Stimulated activated naive CD8-positive, alpha-beta T cell treated with anti-CD3 and anti-CD28 coated beads, Interleukin-15, Interleukin-2, amounts not matched to agents 100 ng/mL and 50 ng/mL, for 24 hours (primary cell): Measurements from ENCODE around the gene ARHGAP18.

Experiments
- H3K27ac Mint-ChIP-seq: one replicate; pipeline ENCODE4 v1.8.0; 2021; ENCODE audit warnings: mild to moderate bottlenecking, mixed read lengths
- H3K27me3 Mint-ChIP-seq: one replicate; pipeline ENCODE4 v1.8.0; 2021; ENCODE audit warnings: mixed read lengths
- H3K36me3 Mint-ChIP-seq: one replicate; pipeline ENCODE4 v1.8.0; 2021; ENCODE audit warnings: low read depth, mixed read lengths
- H3K4me1 Mint-ChIP-seq: one replicate; pipeline ENCODE4 v1.8.0; 2021; ENCODE audit warnings: low read depth, mixed read lengths
- H3K4me3 Mint-ChIP-seq: one replicate; pipeline ENCODE4 v1.8.0; 2021; ENCODE audit warnings: mild to moderate bottlenecking, mixed read lengths
- H3K9me3 Mint-ChIP-seq: one replicate; pipeline ENCODE4 v1.8.0; 2021; ENCODE audit warnings: mixed read lengths

The ARHGAP18 gene

GRCh38 chr6:129619579-129620233 lies 90.3 kb downstream of the ARHGAP18 start:
- Mint-ChIP-seq H3K27me3 (no peaks in the 10 kb centered on the region), H3K27ac (no peak overlapping the region), H3K4me3 (no peak overlapping the region), H3K36me3 (no peaks in the 10 kb centered on the region), H3K9me3 (no peaks in the 10 kb centered on the region), H3K4me1 (no peaks in the 10 kb centered on the region)

- H3K36me3 Mint-ChIP-seq = no peaks in the 10 kb centered on the region
These were observed 92.0 kb downstream of the ARHGAP18 start for GRCh38 chr6:129617986-129618385.

DNA sequence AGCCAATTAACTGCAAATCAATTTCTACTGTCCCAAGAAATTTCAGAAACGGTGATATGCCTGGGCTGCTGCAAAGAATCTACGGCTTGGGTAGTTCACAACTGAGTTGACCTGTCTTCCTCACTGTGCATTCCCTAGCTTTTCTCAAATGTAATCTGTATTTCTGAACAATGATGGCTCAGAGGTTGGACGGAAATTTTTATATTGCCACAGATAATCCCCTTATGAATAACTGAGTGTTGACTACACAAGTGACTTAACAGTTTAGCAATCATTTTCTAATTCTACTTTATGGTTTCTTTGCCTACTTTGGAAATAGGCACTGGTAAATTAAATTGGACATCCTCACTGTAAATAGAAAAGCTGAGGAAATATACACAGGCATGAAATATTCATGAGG lies 94.5 kb downstream of the ARHGAP18 start:
- no peaks in the 10 kb centered on the region for H3K36me3 Mint-ChIP-seq
- H3K27me3 Mint-ChIP-seq = no peaks in the 10 kb centered on the region
- H3K4me3 Mint-ChIP-seq = no peak overlapping the region
- no peak overlapping the region for H3K27ac Mint-ChIP-seq
- no peaks in the 10 kb centered on the region for H3K9me3 Mint-ChIP-seq
- no peaks in the 10 kb centered on the region for H3K4me1 Mint-ChIP-seq

More at GRCh38 chr6:129617986-129618385, 92.0 kb downstream of the ARHGAP18 start:
- Mint-ChIP-seq H3K4me1 (no peaks in the 10 kb centered on the region), H3K4me3 (no peak overlapping the region), H3K27me3 (no peaks in the 10 kb centered on the region), H3K9me3 (no peaks in the 10 kb centered on the region), H3K27ac (no peak overlapping the region)

GRCh38 chr6:129615020-129615419 lies 95.0 kb downstream of the ARHGAP18 start:
- Mint-ChIP-seq H3K27ac (no peak overlapping the region), H3K4me3 (no peak overlapping the region), H3K36me3 (no peaks in the 10 kb centered on the region), H3K27me3 (no peaks in the 10 kb centered on the region), H3K4me1 (no peaks in the 10 kb centered on the region), H3K9me3 (no peaks in the 10 kb centered on the region)

- H3K27ac Mint-ChIP-seq = no peak overlapping the region
- H3K4me1 Mint-ChIP-seq = no peaks in the 10 kb centered on the region
- no peaks in the 10 kb centered on the region for H3K9me3 Mint-ChIP-seq
- no peak overlapping the region for H3K4me3 Mint-ChIP-seq
- no peaks in the 10 kb centered on the region for H3K36me3 Mint-ChIP-seq
- no peaks in the 10 kb centered on the region for H3K27me3 Mint-ChIP-seq
These were observed 95.5 kb downstream of the ARHGAP18 start for GRCh38 chr6:129614464-129614863.

GRCh38 chr6:129612440-129612839 lies 97.5 kb downstream of the ARHGAP18 start:
- Mint-ChIP-seq H3K27me3 (no peaks in the 10 kb centered on the region), H3K4me3 (no peak overlapping the region), H3K4me1 (peaks cover under 1% of the 10 kb centered on the region), H3K27ac (no peak overlapping the region), H3K36me3 (no peaks in the 10 kb centered on the region), H3K9me3 (no peaks in the 10 kb centered on the region)

- no peaks in the 10 kb centered on the region for H3K36me3 Mint-ChIP-seq
These were observed 100.3 kb downstream of the ARHGAP18 start for GRCh38 chr6:129609635-129610034.

DNA sequence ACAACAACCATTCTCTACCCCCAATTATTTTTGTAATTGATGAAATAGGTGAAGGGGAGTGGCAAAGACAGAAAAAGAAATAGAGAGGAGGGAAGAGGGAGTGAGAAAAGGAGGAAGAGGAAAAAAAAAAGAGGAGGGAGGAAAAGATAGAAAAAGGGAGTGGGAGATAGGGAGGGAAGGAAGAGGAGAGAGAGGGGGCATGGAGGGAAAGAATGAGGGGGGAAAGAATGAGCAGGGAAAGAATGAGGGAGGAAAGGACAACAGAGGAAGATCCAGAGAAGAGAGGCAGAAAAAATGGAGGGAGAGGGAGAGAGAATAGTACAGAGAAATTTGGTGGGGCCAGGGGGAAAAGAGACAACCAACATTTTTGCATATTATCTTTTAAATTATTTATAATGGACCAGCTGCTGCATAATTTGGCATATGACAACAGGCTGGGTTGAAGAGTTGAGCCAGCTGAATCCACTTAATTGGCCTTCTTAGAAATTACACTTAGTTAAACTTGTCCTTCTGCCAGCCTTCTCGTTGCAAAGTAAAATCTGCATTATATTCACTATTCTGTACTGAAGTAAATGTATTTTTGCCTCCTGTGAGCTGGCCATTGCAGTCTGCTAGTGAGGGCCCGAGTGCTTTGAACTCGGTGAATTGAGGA lies 101.0 kb downstream of the ARHGAP18 start:
- H3K27ac Mint-ChIP-seq = no peak overlapping the region
- H3K9me3 Mint-ChIP-seq = no peaks in the 10 kb centered on the region
- no peaks in the 10 kb centered on the region for H3K36me3 Mint-ChIP-seq
- H3K4me3 Mint-ChIP-seq = no peak overlapping the region
- peaks cover 6% of the 10 kb centered on the region for H3K4me1 Mint-ChIP-seq
- no peaks in the 10 kb centered on the region for H3K27me3 Mint-ChIP-seq

More at GRCh38 chr6:129609635-129610034, 100.3 kb downstream of the ARHGAP18 start:
- Mint-ChIP-seq H3K27me3 (no peaks in the 10 kb centered on the region), H3K9me3 (no peaks in the 10 kb centered on the region), H3K27ac (no peak overlapping the region), H3K4me3 (no peak overlapping the region), H3K4me1 (peaks cover 6% of the 10 kb centered on the region)

- Mint-ChIP-seq H3K36me3 (no peaks in the 10 kb centered on the region), H3K27ac (no peak overlapping the region), H3K27me3 (no peaks in the 10 kb centered on the region), H3K4me1 (peaks cover 6% of the 10 kb centered on the region), H3K4me3 (no peak overlapping the region), H3K9me3 (no peaks in the 10 kb centered on the region)
These were observed 102.3 kb downstream of the ARHGAP18 start for GRCh38 chr6:129607581-129608186.

DNA sequence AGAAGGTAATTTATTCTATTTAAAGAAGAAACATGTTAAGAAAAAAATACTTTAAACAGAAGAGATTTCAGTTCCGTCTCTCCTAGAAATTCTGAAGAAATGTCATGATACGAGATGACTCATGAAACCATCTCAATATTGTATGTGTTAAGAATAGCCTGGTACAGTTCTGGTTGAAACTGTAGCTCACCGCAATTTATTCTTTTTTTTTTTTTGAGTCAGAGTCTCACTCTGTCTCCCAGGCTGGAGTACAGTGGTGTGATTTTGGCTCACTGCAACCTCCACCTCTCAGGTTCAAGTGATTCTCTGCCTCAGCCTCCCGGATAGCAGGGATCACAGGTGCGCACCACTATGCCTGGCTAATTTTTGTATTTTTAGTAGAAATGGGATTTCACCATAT lies 103.3 kb downstream of the ARHGAP18 start:
- Mint-ChIP-seq H3K9me3 (no peaks in the 10 kb centered on the region), H3K27me3 (no peaks in the 10 kb centered on the region), H3K4me1 (peaks cover 6% of the 10 kb centered on the region), H3K36me3 (no peaks in the 10 kb centered on the region), H3K27ac (no peak overlapping the region), H3K4me3 (no peak overlapping the region)

GRCh38 chr6:129605967-129606366 lies 104.0 kb downstream of the ARHGAP18 start:
- no peak overlapping the region for H3K4me3 Mint-ChIP-seq
- no peaks in the 10 kb centered on the region for H3K36me3 Mint-ChIP-seq
- no peaks in the 10 kb centered on the region for H3K9me3 Mint-ChIP-seq
- no peaks in the 10 kb centered on the region for H3K27me3 Mint-ChIP-seq
- peaks cover 6% of the 10 kb centered on the region for H3K4me1 Mint-ChIP-seq
- H3K27ac Mint-ChIP-seq = no peak overlapping the region

DNA sequence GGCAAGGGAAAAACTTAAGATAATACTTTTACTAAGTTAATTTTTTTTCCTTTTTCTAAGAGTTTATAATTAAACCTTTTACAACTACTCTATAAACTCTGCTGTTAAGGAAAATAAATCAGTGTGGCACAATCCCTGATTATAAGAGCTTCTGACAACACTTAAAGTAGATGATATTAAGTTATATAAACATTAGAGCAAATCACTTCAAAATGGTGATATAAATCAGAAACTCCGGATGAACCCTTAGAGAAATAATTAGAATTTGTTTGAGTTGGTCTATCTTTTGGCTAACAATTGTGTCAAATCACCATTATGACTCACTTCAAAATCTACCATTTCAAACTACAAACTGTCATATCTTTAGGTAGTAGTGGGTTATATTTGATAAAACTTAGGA lies 104.9 kb downstream of the ARHGAP18 start:
- peaks cover 6% of the 10 kb centered on the region for H3K4me1 Mint-ChIP-seq
- no peak overlapping the region for H3K4me3 Mint-ChIP-seq
- no peaks in the 10 kb centered on the region for H3K36me3 Mint-ChIP-seq
- H3K9me3 Mint-ChIP-seq = no peaks in the 10 kb centered on the region
- no peak overlapping the region for H3K27ac Mint-ChIP-seq
- no peaks in the 10 kb centered on the region for H3K27me3 Mint-ChIP-seq

- H3K9me3 Mint-ChIP-seq = no peaks in the 10 kb centered on the region
- H3K36me3 Mint-ChIP-seq = no peaks in the 10 kb centered on the region
- H3K4me3 Mint-ChIP-seq = no peak overlapping the region
- H3K27me3 Mint-ChIP-seq = no peaks in the 10 kb centered on the region
- H3K4me1 Mint-ChIP-seq = peaks cover 6% of the 10 kb centered on the region
- no peak overlapping the region for H3K27ac Mint-ChIP-seq
These were observed 105.7 kb downstream of the ARHGAP18 start for GRCh38 chr6:129604321-129604720.

DNA sequence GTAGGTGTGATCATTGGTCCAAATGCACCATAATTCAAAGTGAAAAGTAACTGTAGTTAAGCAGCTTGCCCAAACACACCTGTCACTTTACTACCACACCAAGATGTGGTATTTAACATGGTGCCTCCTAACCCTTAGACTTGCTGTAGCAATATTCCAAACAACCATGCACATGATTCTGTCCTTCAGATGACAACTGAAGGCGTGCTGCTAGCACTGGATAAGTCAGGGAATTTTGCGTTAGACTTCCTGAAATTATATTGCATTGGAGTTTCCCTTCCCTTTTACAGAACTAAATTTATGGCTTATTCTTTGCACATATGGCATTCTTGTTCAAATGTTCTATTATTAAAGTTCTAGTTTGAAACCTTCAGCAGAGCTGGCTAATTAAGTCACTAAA lies 106.2 kb downstream of the ARHGAP18 start:
- peaks cover 6% of the 10 kb centered on the region for H3K4me1 Mint-ChIP-seq
- H3K27ac Mint-ChIP-seq = no peak overlapping the region
- H3K4me3 Mint-ChIP-seq = no peak overlapping the region
- no peaks in the 10 kb centered on the region for H3K27me3 Mint-ChIP-seq
- no peaks in the 10 kb centered on the region for H3K36me3 Mint-ChIP-seq
- H3K9me3 Mint-ChIP-seq = no peaks in the 10 kb centered on the region

GRCh38 chr6:129601323-129601722 lies 108.7 kb downstream of the ARHGAP18 start:
- H3K27ac Mint-ChIP-seq = no peak overlapping the region
- H3K4me3 Mint-ChIP-seq = no peak overlapping the region
- no peaks in the 10 kb centered on the region for H3K27me3 Mint-ChIP-seq
- H3K9me3 Mint-ChIP-seq = no peaks in the 10 kb centered on the region
- H3K4me1 Mint-ChIP-seq = no peaks in the 10 kb centered on the region
- no peaks in the 10 kb centered on the region for H3K36me3 Mint-ChIP-seq
